ENCODE measurements around the gene YIPF1. TPM values are rescaled to one million over a fixed set of nuclear protein-coding genes. Genes with fewer than 3 reads are reported as not detected.

Gene YIPF1
- total and polyA plus RNA-seq, 2 donors (not counting 1 experiment from before 2014, with no cell fraction given): 13.9 to 15.8 TPM

- H3K36me3 ChIP-seq (replicated peaks in 1 of 2; ENCODE audit: control extremely low read depth in 1 of 2, control insufficient read depth in 1 of 2, extremely low read depth in 1 of 2, insufficient read depth in 2 of 2, low read length in 1 of 2): peaks cover 6 to 20% of the 10 kb centered on the region in 2 experiments
- H3K4me1 Mint-ChIP-seq: no peaks in the 10 kb centered on the region
- no peaks in the 10 kb centered on the region for H3K79me2 ChIP-seq (ENCODE audit: control insufficient read depth, insufficient read depth, low read length)
- intact Hi-C loops (cut with micrococcal nuclease): no loop called here
- POLR2A ChIA-PET: no interaction called here
- H3K4me3 Mint-ChIP-seq: no peak overlapping the region
- no peak for DNase-seq
- no peak overlapping the region for H3K27ac ChIP-seq (ENCODE audit: low read length in 2 of 2)
- ATAC-seq (ENCODE audit: low read depth): no peak
- no peaks in the 10 kb centered on the region for H3K27me3 Mint-ChIP-seq
- no peaks in the 10 kb centered on the region for H3K9me3 ChIP-seq (ENCODE audit: control extremely low read depth in 1 of 3, control insufficient read depth in 2 of 3, insufficient read depth in 1 of 3, low read length in 2 of 3)
- no peaks in the 10 kb centered on the region for H3K27me3 ChIP-seq (replicated peaks in 1 of 4; ENCODE audit: control extremely low read depth in 1 of 4, control insufficient read depth in 3 of 4, insufficient read depth in 4 of 4, low read length in 3 of 4)
- TF ChIP-seq, protein P1, sequence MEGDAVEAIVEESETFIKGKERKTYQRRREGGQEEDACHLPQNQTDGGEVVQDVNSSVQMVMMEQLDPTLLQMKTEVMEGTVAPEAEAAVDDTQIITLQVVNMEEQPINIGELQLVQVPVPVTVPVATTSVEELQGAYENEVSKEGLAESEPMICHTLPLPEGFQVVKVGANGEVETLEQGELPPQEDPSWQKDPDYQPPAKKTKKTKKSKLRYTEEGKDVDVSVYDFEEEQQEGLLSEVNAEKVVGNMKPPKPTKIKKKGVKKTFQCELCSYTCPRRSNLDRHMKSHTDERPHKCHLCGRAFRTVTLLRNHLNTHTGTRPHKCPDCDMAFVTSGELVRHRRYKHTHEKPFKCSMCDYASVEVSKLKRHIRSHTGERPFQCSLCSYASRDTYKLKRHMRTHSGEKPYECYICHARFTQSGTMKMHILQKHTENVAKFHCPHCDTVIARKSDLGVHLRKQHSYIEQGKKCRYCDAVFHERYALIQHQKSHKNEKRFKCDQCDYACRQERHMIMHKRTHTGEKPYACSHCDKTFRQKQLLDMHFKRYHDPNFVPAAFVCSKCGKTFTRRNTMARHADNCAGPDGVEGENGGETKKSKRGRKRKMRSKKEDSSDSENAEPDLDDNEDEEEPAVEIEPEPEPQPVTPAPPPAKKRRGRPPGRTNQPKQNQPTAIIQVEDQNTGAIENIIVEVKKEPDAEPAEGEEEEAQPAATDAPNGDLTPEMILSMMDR (IDR thresholded peaks at IDR 0.05): no peak
- no peak for TF ChIP-seq EZH2 (IDR thresholded peaks at IDR 0.05; ENCODE audit: borderline replicate concordance, insufficient read depth, low read depth, low read length, poor library complexity, severe bottlenecking)
- no peak overlapping the region for H3K4me2 ChIP-seq (replicated peaks; ENCODE audit: low read depth, low read length, poor library complexity, severe bottlenecking)
- no peak overlapping the region for H3K9ac ChIP-seq (ENCODE audit: low read length)
- WGBS (ENCODE audit: insufficient coverage): no CpG with 5 or more reads among the region's 5 CpGs
- no peak overlapping the region for H3K27ac Mint-ChIP-seq
- no peaks in the 10 kb centered on the region for H3K4me1 ChIP-seq (ENCODE audit: control insufficient read depth in 2 of 2, insufficient read depth in 2 of 2, low read length in 2 of 2)
- H3K9me3 Mint-ChIP-seq (ENCODE audit: insufficient read depth): no peaks in the 10 kb centered on the region
- H4K20me1 ChIP-seq (ENCODE audit: control insufficient read depth, insufficient read depth, low read length, poor library complexity, severe bottlenecking): no peaks in the 10 kb centered on the region
- no peak overlapping the region for H2AFZ ChIP-seq (ENCODE audit: insufficient read depth, low read depth, low read length, poor library complexity, severe bottlenecking)
- CTCF ChIA-PET: no interaction called here
- no peak overlapping the region for H3K4me3 ChIP-seq (ENCODE audit: control extremely low read depth in 1 of 5, extremely low read depth in 1 of 5, insufficient read depth in 1 of 5, low read depth in 2 of 5, low read length in 4 of 5)
Observed at GRCh38 chr1:53810007-53810406, 79.6 kb downstream of the YIPF1 start.

DNA sequence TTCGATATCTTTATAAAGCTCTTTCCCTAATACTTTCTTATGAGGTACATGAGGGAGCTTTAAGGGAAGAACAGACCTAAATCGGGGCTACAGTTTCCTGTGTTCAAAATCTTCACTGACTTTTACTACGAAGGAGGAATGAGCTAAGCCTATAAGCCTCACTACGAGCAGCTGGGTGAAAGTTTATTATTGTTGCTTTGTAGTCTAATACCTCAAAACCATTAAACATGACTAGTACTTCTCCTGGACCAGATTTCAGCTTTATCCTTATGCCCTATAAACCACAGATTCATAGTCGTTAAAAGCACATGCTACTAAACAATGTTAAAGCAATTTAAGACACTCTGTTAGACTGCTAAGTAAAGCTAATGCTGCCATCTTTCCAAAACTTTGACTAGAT lies 81.7 kb downstream of the YIPF1 start:
- Mint-ChIP-seq H3K27ac (no peak overlapping the region), H3K4me1 (no peaks in the 10 kb centered on the region), H3K4me3 (no peak overlapping the region), H3K27me3 (no peaks in the 10 kb centered on the region), H3K9me3 (ENCODE audit: insufficient read depth) (no peaks in the 10 kb centered on the region)
- no peak overlapping the region for H2AFZ ChIP-seq (ENCODE audit: insufficient read depth, low read depth, low read length, poor library complexity, severe bottlenecking)
- no peaks in the 10 kb centered on the region for H3K9me3 ChIP-seq (ENCODE audit: control extremely low read depth in 1 of 3, control insufficient read depth in 2 of 3, insufficient read depth in 1 of 3, low read length in 2 of 3)
- TF ChIP-seq, protein P1 (IDR thresholded peaks at IDR 0.05): no peak
- TF ChIP-seq EZH2 (IDR thresholded peaks at IDR 0.05; ENCODE audit: borderline replicate concordance, insufficient read depth, low read depth, low read length, poor library complexity, severe bottlenecking): no peak
- ChIA-PET CTCF (interaction anchor here (0.6 kb wide), 1 partner anchor 152 kb away, joined by 6 read pairs; no protein-coding TSS in a partner anchor), POLR2A (no interaction called here)
- no peaks in the 10 kb centered on the region for H4K20me1 ChIP-seq (ENCODE audit: control insufficient read depth, insufficient read depth, low read length, poor library complexity, severe bottlenecking)
- no peak for DNase-seq
- H3K4me3 ChIP-seq (ENCODE audit: control extremely low read depth in 1 of 5, extremely low read depth in 1 of 5, insufficient read depth in 1 of 5, low read depth in 2 of 5, low read length in 4 of 5): no peak overlapping the region
- intact Hi-C loops (cut with micrococcal nuclease): no loop called here
- no peak for ATAC-seq (ENCODE audit: low read depth)
- H3K4me2 ChIP-seq (replicated peaks; ENCODE audit: low read depth, low read length, poor library complexity, severe bottlenecking): no peak overlapping the region
- H3K9ac ChIP-seq (ENCODE audit: low read length): no peak overlapping the region
- 100% methylated on average over 1 of the region's 5 CpGs for WGBS (ENCODE audit: insufficient coverage)
- no peak overlapping the region for H3K27ac ChIP-seq (ENCODE audit: low read length in 2 of 2)
- H3K27me3 ChIP-seq (replicated peaks in 1 of 4; ENCODE audit: control extremely low read depth in 1 of 4, control insufficient read depth in 3 of 4, insufficient read depth in 4 of 4, low read length in 3 of 4): no peaks in the 10 kb centered on the region
- H3K4me1 ChIP-seq (ENCODE audit: control insufficient read depth in 2 of 2, insufficient read depth in 2 of 2, low read length in 2 of 2): no peaks in the 10 kb centered on the region
- peaks cover 6 to 23% of the 10 kb centered on the region in 2 experiments for H3K36me3 ChIP-seq (replicated peaks in 1 of 2; ENCODE audit: control extremely low read depth in 1 of 2, control insufficient read depth in 1 of 2, extremely low read depth in 1 of 2, insufficient read depth in 2 of 2, low read length in 1 of 2)
- H3K79me2 ChIP-seq (ENCODE audit: control insufficient read depth, insufficient read depth, low read length): no peaks in the 10 kb centered on the region

Measured in B cell (primary cell).